NCI-H1092 treated with DMSO at 0.1 percent for 48 hours (cell line): Measurements from ENCODE around the gene OR13C2.
"Not testable (repeated sequence)": the region's sequence is repeated elsewhere in the genome, so short reads cannot be mapped to it uniquely, and the experiment has no call there.

Experiments used
- DNase-seq: peaks from one replicate; lab custom pipeline; 2025; lab: John Stamatoyannopoulos, UW

Gene OR13C2

GRCh38 chr9:104605527-104605926, at the start of gene OR13C2:
Gene OR13C2, minus strand, starts transcription at chr9:104605627. Its CDS starts 0 bp downstream, at chr9:104605627.
- DNase-seq, result not testable (repeated sequence)

- no peak for DNase-seq
Measured at GRCh38 chr9:104635456-104635855, 30.0 kb upstream of the OR13C2 start.

- no peak for DNase-seq
Measured at GRCh38 chr9:104633976-104634520, 28.6 kb upstream of the OR13C2 start.

GRCh38 chr9:104625964-104626363, 20.5 kb upstream of the OR13C2 start:
- not testable (repeated sequence) for DNase-seq

GRCh38 chr9:104618104-104618503, 12.7 kb upstream of the OR13C2 start, which contains the start of gene OR13C9:
Gene OR13C9, minus strand, starts transcription at chr9:104618204. Its CDS starts 0 bp downstream, at chr9:104618204.
- DNase-seq, result no peak

GRCh38 chr9:104617418-104617817, 12.0 kb upstream of the OR13C2 start:
- no peak for DNase-seq

GRCh38 chr9:104611213-104611612, 5.8 kb upstream of the OR13C2 start:
- no peak for DNase-seq

- no peak for DNase-seq
Measured at GRCh38 chr9:104608336-104608735, 2.9 kb upstream of the OR13C2 start.

- DNase-seq, result no peak
Measured at GRCh38 chr9:104606152-104606551, 725 bp upstream of the OR13C2 start.

GRCh38 chr9:104604801-104605200, 626 bp downstream of the OR13C2 start:
- no peak for DNase-seq

- DNase-seq, result not testable (repeated sequence)
Measured at GRCh38 chr9:104599313-104599712, 6.1 kb downstream of the OR13C2 start, which contains the start of gene OR13C5. Gene OR13C5, minus strand, starts transcription at chr9:104599413. Its CDS starts 0 bp downstream, at chr9:104599413.

GRCh38 chr9:104598749-104599148, 6.7 kb downstream of the OR13C2 start:
- not testable (repeated sequence) for DNase-seq

- DNase-seq, result no peak
Measured at GRCh38 chr9:104589626-104590025, 15.8 kb downstream of the OR13C2 start.

- DNase-seq, result no peak
Measured at GRCh38 chr9:104586496-104587180, 18.8 kb downstream of the OR13C2 start.

GRCh38 chr9:104580562-104580961, 24.9 kb downstream of the OR13C2 start:
- DNase-seq, result no peak

GRCh38 chr9:104577263-104577662, 28.2 kb downstream of the OR13C2 start:
- no peak for DNase-seq

- no peak for DNase-seq
Measured at GRCh38 chr9:104575456-104575855, 30.0 kb downstream of the OR13C2 start.

GRCh38 chr9:104572612-104573011, 32.8 kb downstream of the OR13C2 start:
- DNase-seq, result no peak

GRCh38 chr9:104568868-104569267, 36.6 kb downstream of the OR13C2 start, which contains the start of gene OR13C8:
Gene OR13C8, plus strand, starts transcription at chr9:104569168. Its CDS starts 0 bp downstream, at chr9:104569168.
- DNase-seq, result no peak

GRCh38 chr9:104564358-104564757, 41.1 kb downstream of the OR13C2 start:
- DNase-seq, result no peak

- no peak for DNase-seq
Measured at GRCh38 chr9:104556830-104557634, 48.4 kb downstream of the OR13C2 start.

GRCh38 chr9:104555521-104555920, 49.9 kb downstream of the OR13C2 start:
- no peak for DNase-seq
